Neural crest cell (in vitro differentiated cells): ENCODE results near the gene BCO2. TPM values are rescaled to one million over a fixed set of nuclear protein-coding genes. Genes with fewer than 3 reads are reported as not detected.
"Not testable (repeated sequence)": the region's sequence is repeated elsewhere in the genome, so short reads cannot be mapped to it uniquely, and the experiment has no call there.

ENCODE experiments used
- DNase-seq: peaks from one replicate; pipeline ENCODE4 v3.0.0; 2021; ENCODE audit warnings: low read depth, mixed read lengths, low spot score
- H3K27ac Mint-ChIP-seq: one replicate; pipeline ENCODE4 v1.8.0; 2021; ENCODE audit warnings: mild to moderate bottlenecking, mixed read lengths; ENCODE audit not compliant: unreplicated experiment
- H3K27me3 Mint-ChIP-seq: 2 replicates; pipeline ENCODE4 v1.8.0; 2021; ENCODE audit warnings: low read depth, mild to moderate bottlenecking, mixed read lengths
- H3K36me3 Mint-ChIP-seq: 2 replicates; pipeline ENCODE4 v1.8.0; 2021; ENCODE audit warnings: low read depth, mild to moderate bottlenecking, mixed read lengths
- H3K4me1 Mint-ChIP-seq: 2 replicates; pipeline ENCODE4 v1.8.0; 2021; ENCODE audit warnings: mixed read lengths
- H3K4me3 Mint-ChIP-seq: one replicate; pipeline ENCODE4 v1.8.0; 2021; ENCODE audit warnings: mild to moderate bottlenecking, mixed read lengths
- H3K9me3 Mint-ChIP-seq: 2 replicates; pipeline ENCODE4 v1.8.0; 2021; ENCODE audit warnings: mixed read lengths
- total RNA-seq: library from RNA; stranded (reverse); gene quantifications from 2 replicates; pipeline ENCODE4 v1.2.1, GENCODE V29; 2021
- TF ChIP-seq, protein P1 (sequence below): fragments of 200-600 bp; sonication (generic); conservative IDR thresholded peaks from 2 replicates; pipeline ENCODE4 v1.5.0; 2021; ENCODE audit warnings: antibody characterized with exemption, mild to moderate bottlenecking

Gene BCO2
- total RNA-seq, 1 donor from 2014 or later: 1.0 TPM

DNA sequence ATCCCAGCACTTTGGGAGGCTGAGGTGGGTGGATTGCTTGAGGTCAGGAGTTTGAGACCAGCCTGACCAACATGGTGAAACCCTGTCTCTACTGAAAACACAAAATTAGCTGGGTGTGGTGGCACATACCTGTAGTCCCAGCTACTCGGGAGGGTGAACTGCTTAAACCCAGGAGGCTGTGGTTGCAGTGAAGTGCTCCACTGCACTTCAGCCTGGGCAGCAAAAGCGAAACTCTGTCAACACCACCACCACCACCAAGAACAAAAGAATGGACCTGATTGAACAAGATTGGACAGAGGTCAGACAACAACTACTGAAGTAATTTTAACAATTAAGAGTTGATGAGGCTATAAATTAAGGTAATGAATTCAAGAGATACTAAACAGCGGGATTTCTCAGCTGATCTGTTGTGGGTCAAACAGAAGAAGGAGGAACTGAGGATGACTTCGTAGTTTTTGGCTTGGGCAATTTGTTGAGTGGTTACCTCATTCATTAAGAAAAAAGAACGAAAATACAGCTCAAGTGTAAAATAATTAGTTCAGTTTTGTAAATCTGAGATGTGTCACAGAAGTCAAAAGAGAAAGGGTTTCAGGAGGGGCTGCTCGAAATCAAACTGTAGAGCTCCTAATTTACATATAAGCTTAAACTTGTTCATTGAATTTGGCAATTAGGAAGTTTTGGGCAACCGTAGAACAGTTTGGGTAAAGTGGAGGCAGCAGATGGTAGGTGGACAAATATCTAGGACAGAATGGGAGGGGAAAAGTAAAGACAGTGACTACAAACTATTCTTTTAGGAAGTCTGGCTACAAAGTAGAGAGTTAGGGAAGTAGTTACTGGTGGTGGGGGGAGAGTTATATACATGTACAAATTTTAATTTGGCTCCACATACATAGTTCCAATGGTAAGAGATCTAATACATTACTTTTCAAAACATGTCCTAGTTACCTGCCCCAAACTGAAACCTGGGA lies 15.9 kb upstream of the BCO2 start:
- H3K36me3 Mint-ChIP-seq: no peaks in the 10 kb centered on the region
- H3K9me3 Mint-ChIP-seq: no peaks in the 10 kb centered on the region
- TF ChIP-seq, protein P1, sequence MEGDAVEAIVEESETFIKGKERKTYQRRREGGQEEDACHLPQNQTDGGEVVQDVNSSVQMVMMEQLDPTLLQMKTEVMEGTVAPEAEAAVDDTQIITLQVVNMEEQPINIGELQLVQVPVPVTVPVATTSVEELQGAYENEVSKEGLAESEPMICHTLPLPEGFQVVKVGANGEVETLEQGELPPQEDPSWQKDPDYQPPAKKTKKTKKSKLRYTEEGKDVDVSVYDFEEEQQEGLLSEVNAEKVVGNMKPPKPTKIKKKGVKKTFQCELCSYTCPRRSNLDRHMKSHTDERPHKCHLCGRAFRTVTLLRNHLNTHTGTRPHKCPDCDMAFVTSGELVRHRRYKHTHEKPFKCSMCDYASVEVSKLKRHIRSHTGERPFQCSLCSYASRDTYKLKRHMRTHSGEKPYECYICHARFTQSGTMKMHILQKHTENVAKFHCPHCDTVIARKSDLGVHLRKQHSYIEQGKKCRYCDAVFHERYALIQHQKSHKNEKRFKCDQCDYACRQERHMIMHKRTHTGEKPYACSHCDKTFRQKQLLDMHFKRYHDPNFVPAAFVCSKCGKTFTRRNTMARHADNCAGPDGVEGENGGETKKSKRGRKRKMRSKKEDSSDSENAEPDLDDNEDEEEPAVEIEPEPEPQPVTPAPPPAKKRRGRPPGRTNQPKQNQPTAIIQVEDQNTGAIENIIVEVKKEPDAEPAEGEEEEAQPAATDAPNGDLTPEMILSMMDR: no peak
- no peaks in the 10 kb centered on the region for H3K4me1 Mint-ChIP-seq
- no peak for DNase-seq
- H3K27ac Mint-ChIP-seq: no peak overlapping the region
- H3K27me3 Mint-ChIP-seq: peaks cover 4% of the 10 kb centered on the region
- no peak overlapping the region for H3K4me3 Mint-ChIP-seq

DNA sequence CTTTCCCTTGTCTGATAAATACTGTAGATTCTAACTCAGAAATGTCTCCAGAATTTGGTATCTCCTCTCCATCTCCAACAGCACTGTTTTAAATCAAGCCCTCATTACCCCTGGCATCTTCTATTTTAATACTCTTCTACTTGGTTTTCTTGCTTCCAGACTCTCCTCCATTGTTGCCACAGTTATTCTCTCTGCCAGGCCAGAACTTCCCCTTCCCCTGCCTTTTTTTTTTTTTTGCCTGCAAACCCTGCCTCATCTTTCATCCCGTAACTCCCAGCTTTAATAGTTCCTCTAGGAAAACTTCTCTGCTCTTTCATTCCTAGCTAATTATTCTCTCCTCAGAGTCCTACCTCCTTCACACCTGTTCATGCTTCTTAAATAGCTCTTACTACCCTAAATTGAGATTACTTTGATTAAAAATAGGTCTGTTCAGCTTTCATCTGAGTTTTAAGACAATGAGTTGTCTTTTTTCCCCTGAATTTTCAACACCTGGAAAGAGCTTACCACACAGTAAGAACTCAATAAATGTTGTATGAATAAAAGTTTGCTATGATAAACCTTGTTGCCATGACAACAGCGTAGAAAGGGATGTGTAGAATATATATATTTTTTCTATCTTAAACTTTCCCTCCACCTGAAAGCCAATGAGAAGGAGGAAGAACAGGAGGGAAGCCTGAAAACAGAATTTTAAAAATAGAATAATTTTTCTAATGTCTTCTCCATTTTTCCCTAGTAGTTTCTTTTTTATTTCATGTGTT lies 15.0 kb upstream of the BCO2 start:
- no peak overlapping the region for H3K4me3 Mint-ChIP-seq
- TF ChIP-seq, protein P1: no peak
- H3K9me3 Mint-ChIP-seq: no peaks in the 10 kb centered on the region
- H3K27ac Mint-ChIP-seq: no peak overlapping the region
- H3K36me3 Mint-ChIP-seq: no peaks in the 10 kb centered on the region
- H3K4me1 Mint-ChIP-seq: no peaks in the 10 kb centered on the region
- H3K27me3 Mint-ChIP-seq: peaks cover 4% of the 10 kb centered on the region
- DNase-seq: no peak

DNA sequence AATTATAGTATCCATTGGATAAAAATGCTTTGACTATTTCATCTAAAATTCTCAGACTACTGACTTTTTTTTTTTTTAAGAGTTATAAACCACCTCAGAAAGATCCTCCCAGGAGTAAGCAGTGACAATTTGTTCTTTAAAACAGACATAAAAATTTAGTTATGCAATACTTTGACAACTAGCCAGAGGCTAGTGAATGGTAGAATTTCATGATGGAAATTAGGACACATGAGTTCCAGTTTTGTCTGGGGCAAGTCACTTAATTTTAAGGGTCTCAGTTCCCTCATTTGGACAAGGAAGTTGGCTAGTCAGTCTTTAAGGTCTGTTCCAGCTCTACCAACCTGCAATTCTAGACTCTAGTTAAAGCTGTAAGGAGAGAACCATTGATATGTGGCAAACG lies 14.3 kb upstream of the BCO2 start:
- Mint-ChIP-seq H3K9me3 (no peaks in the 10 kb centered on the region), H3K4me3 (no peak overlapping the region), H3K27me3 (peaks cover 4% of the 10 kb centered on the region), H3K4me1 (no peaks in the 10 kb centered on the region), H3K27ac (no peak overlapping the region), H3K36me3 (no peaks in the 10 kb centered on the region)
- no peak for DNase-seq
- TF ChIP-seq, protein P1: no peak

DNA sequence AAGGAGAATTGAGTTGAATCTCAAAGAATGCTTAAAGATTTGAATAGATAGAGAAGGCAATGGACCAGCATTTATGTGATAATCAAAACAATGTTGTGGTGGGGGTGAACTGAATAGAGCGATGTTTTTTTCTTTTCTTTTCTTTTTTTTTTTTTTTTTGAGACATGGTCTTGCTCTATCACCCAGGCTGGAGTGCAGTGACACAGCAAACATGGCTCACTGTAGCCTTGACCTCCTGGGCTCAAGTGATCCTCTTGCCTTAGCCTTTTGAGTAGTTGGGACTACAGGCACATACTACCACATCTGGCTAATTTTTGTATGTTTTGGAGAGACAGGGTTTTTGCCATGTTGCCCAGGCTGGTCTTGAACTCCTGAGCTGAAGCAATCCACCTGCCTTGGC lies 13.1 kb upstream of the BCO2 start:
- not testable (repeated sequence) for H3K36me3 Mint-ChIP-seq, H3K9me3 Mint-ChIP-seq, DNase-seq, H3K27ac Mint-ChIP-seq, H3K4me3 Mint-ChIP-seq, H3K4me1 Mint-ChIP-seq, H3K27me3 Mint-ChIP-seq

DNA sequence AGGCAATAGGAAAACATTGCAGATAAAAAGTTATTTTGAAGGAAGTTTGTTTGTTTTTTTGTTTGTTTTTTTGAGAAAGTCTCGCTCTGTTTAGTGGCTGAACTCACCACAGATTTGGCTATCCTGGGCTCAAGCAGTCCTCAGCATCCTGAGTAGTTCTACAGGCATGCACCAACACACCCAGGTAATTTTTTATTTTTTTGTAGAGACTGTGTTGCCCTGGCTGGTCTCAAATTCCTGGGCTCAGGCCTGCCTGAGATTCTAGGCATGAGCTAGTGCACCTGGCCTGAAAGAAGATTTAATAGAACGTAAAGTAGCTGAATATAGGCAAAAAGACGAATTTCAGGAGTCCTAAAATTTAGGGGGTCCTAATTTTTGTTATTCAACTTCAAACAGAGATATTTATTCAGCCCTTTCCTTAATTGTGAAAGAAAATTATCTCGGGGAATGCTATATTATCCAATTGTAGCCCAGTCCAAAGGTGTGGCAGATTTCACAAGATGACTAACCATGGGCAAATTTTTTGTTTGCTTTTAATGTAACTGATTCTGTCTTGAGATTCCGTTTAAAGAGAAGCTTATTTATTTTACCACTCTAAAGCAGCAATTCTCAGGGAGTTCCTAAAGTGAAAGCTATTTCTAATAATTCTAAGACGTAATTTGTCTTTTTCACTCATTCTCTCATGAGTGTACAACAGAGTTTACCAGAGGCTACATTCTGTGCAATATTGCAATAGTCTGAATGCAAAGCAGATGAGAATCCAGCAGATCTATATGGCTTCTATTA lies 12.4 kb upstream of the BCO2 start:
- Mint-ChIP-seq H3K27ac (no peak overlapping the region), H3K4me1 (no peaks in the 10 kb centered on the region), H3K27me3 (peaks cover 4% of the 10 kb centered on the region), H3K9me3 (no peaks in the 10 kb centered on the region), H3K36me3 (no peaks in the 10 kb centered on the region), H3K4me3 (no peak overlapping the region)
- TF ChIP-seq, protein P1: no peak
- no peak for DNase-seq
